Colonic mucosa (tissue), 4 donors: Measurements from ENCODE around the gene TMEM164. TPM values are rescaled to one million over a fixed set of nuclear protein-coding genes. Genes with fewer than 3 reads are reported as not detected.

ENCODE experiments used
- DNase-seq: peaks from one replicate; pipeline ENCODE4 v3.0.0-alpha.2; 2020
- H3K27ac ChIP-seq: fragments of 200-600 bp; one replicate; pipeline ENCODE4 v1.8.0; 2021
- H3K27me3 ChIP-seq: fragments of 200-600 bp; one replicate; pipeline ENCODE4 v1.8.0; 2021
- H3K36me3 ChIP-seq: fragments of 200-600 bp; one replicate; pipeline ENCODE4 v1.8.0; 2021
- H3K4me1 ChIP-seq: fragments of 200-600 bp; one replicate; pipeline ENCODE4 v1.8.0; 2021; ENCODE audit warnings: mild to moderate bottlenecking
- H3K4me3 ChIP-seq: fragments of 200-600 bp; one replicate; pipeline ENCODE4 v1.8.0; 2021
- H3K9ac ChIP-seq, 2 donors: one replicate each; pipeline ENCODE4 v1.7.0; 2013; ENCODE audit warnings: control low read depth in 2 of 2, low read depth in 2 of 2, low read length in 2 of 2
- H3K9me3 ChIP-seq: fragments of 200-600 bp; one replicate; pipeline ENCODE4 v1.8.0; 2021
- CTCF ChIP-seq: fragments of 200-600 bp; IDR thresholded peaks from one replicate; pipeline ENCODE4 v1.8.0; 2022; ENCODE audit warnings: antibody characterized with exemption, mild to moderate bottlenecking
- intact Hi-C: fragments of 100-400 bp; cut with DNase I; formaldehyde crosslinking; loops from one replicate; pipeline ENCODE4 v1.14.1; 2022
- total RNA-seq, 2 donors: library from RNA; stranded (reverse); fragmentation: NEBNext Ultra II Directional in 1 of 2; extraction: Animal tissue kit (Norgen Biotek cat#: 25700) in 1 of 2; gene quantifications; one replicate each; pipeline ENCODE4 v1.2.1, GENCODE V29; 2021
- donor health status: healthy.
- donor health status: DM: no; HTN: no; CAD: no.
- donor health status: DM: no; HTN: no; CAD: no.

The TMEM164 gene
- total RNA-seq, 2 donors from 2014 or later, result 57.3 to 73.1 TPM

- Histone ChIP-seq H3K36me3 (no peaks in the 10 kb centered on the region), H3K9ac (no peak overlapping the region), H3K4me3 (no peak overlapping the region), H3K4me1 (no peaks in the 10 kb centered on the region), H3K27me3 (no peaks in the 10 kb centered on the region), H3K27ac (no peak overlapping the region), H3K9me3 (no peaks in the 10 kb centered on the region)
- intact Hi-C loops, result loop anchor here (10.0 kb wide), 1 partner anchor 146 kb away; the partner anchor contains the start of gene AMMECR1
- no peak for TF ChIP-seq CTCF
- no peak for DNase-seq
Measured at GRCh38 chrX:110168585-110168984, 165.7 kb downstream of the TMEM164 start.

- Histone ChIP-seq H3K9me3 (no peaks in the 10 kb centered on the region), H3K4me1 (no peaks in the 10 kb centered on the region), H3K9ac (no peak overlapping the region), H3K27ac (no peak overlapping the region), H3K4me3 (no peak overlapping the region), H3K36me3 (no peaks in the 10 kb centered on the region), H3K27me3 (no peaks in the 10 kb centered on the region)
- TF ChIP-seq CTCF, result no peak
- no peak for DNase-seq
- intact Hi-C loops, result no loop called here
Measured at GRCh38 chrX:110170029-110170428, 167.1 kb downstream of the TMEM164 start.

- Histone ChIP-seq H3K9me3 (no peaks in the 10 kb centered on the region), H3K4me1 (no peaks in the 10 kb centered on the region), H3K9ac (no peak overlapping the region), H3K27me3 (no peaks in the 10 kb centered on the region), H3K36me3 (no peaks in the 10 kb centered on the region), H3K4me3 (no peak overlapping the region), H3K27ac (no peak overlapping the region)
- no peak for TF ChIP-seq CTCF
- DNase-seq, result no peak
- intact Hi-C loops, result no loop called here
Measured at GRCh38 chrX:110171442-110171841, 168.5 kb downstream of the TMEM164 start.

GRCh38 chrX:110172215-110172614 lies 169.3 kb downstream of the TMEM164 start:
- H3K27me3 ChIP-seq, result no peaks in the 10 kb centered on the region
- no peak for DNase-seq
- intact Hi-C loops, result no loop called here
- TF ChIP-seq CTCF, result no peak
- no peak overlapping the region for H3K27ac ChIP-seq
- H3K36me3 ChIP-seq, result no peaks in the 10 kb centered on the region
- no peak overlapping the region for H3K4me3 ChIP-seq
- no peaks in the 10 kb centered on the region for H3K4me1 ChIP-seq
- H3K9ac ChIP-seq, result no peak overlapping the region
- H3K9me3 ChIP-seq, result no peaks in the 10 kb centered on the region

GRCh38 chrX:110173192-110174175 lies 170.6 kb downstream of the TMEM164 start:
- H3K4me3 ChIP-seq, result no peak overlapping the region
- no peaks in the 10 kb centered on the region for H3K36me3 ChIP-seq
- no peak overlapping the region for H3K27ac ChIP-seq
- intact Hi-C loops, result no loop called here
- H3K9ac ChIP-seq, result no peak overlapping the region
- TF ChIP-seq CTCF, result no peak
- no peak for DNase-seq
- no peaks in the 10 kb centered on the region for H3K27me3 ChIP-seq
- no peaks in the 10 kb centered on the region for H3K9me3 ChIP-seq
- no peaks in the 10 kb centered on the region for H3K4me1 ChIP-seq
